WTC11 (cell line): ENCODE data around the gene MRTFB. TPM values are rescaled to one million over a fixed set of nuclear protein-coding genes. Genes with fewer than 3 reads are reported as not detected.

ENCODE experiments used
- ATAC-seq: fragments of 200-7000 bp; cut with Tn5 transposase; 2 replicates; pipeline ENCODE4 v1.10.0; 2021; ENCODE audit warnings: mild to moderate bottlenecking, moderate library complexity
- CTCF ChIA-PET: fragments of 300-600 bp; sonication (Branson Sonifier 250); formaldehyde crosslinking; loops from one replicate; lab custom pipeline; 2021; ENCODE audit warnings: antibody characterized with exemption; lab: Charles Lee
- POLR2A ChIA-PET: fragments of 350-600 bp; sonication (Branson Sonifier 250); formaldehyde crosslinking; loops from one replicate; lab custom pipeline; 2021; ENCODE audit warnings: antibody characterized with exemption; lab: Charles Lee
- DNase-seq: peaks from one replicate; pipeline ENCODE4 v3.0.0; 2021; ENCODE audit warnings: low spot score
- H3K27ac Mint-ChIP-seq: 2 replicates; pipeline ENCODE4 v1.8.0; 2021; ENCODE audit warnings: mixed read lengths
- H3K27me3 Mint-ChIP-seq: 2 replicates; pipeline ENCODE4 v1.8.0; 2021; ENCODE audit warnings: low read depth, mild to moderate bottlenecking, moderate library complexity, mixed read lengths
- H3K36me3 Mint-ChIP-seq: 2 replicates; pipeline ENCODE4 v1.8.0; 2021; ENCODE audit warnings: mixed read lengths
- H3K4me1 Mint-ChIP-seq: 2 replicates; pipeline ENCODE4 v1.8.0; 2022; ENCODE audit warnings: mixed read lengths
- H3K4me3 Mint-ChIP-seq: 2 replicates; pipeline ENCODE4 v1.8.0; 2021; ENCODE audit warnings: mild to moderate bottlenecking, moderate library complexity, mixed read lengths
- H3K9me3 Mint-ChIP-seq: 2 replicates; pipeline ENCODE4 v1.8.0; 2021; ENCODE audit warnings: mixed read lengths
- ATF2 ChIP-seq: sonication (generic); formaldehyde crosslinking; IDR thresholded peaks from 2 replicates; pipeline ENCODE4 v1.8.1; 2022; ENCODE audit warnings: low read depth, missing genetic modification reagents, borderline replicate concordance
- CDX4 ChIP-seq: fragments of 250-450 bp; sonication (Bioruptor Pico); IDR thresholded peaks from 2 replicates; pipeline ENCODE4 v1.9.0; 2021; ENCODE audit warnings: moderate library complexity, mild to moderate bottlenecking, inconsistent platforms, borderline replicate concordance
- CREB1 ChIP-seq: sonication (generic); formaldehyde crosslinking; IDR thresholded peaks from 2 replicates; pipeline ENCODE4 v1.8.0; 2023; ENCODE audit warnings: mild to moderate bottlenecking, missing genetic modification reagents
- E2F1 ChIP-seq: sonication (generic); formaldehyde crosslinking; IDR thresholded peaks from 2 replicates; pipeline ENCODE4 v1.8.0; 2022; ENCODE audit warnings: mild to moderate bottlenecking, missing genetic modification reagents
- GABPB1 ChIP-seq: sonication (generic); formaldehyde crosslinking; IDR thresholded peaks from 2 replicates; pipeline ENCODE4 v1.8.1; 2023; ENCODE audit warnings: mild to moderate bottlenecking, missing genetic modification reagents
- IRF1 ChIP-seq: sonication (generic); formaldehyde crosslinking; IDR thresholded peaks from 2 replicates; pipeline ENCODE4 v1.8.0; 2023; ENCODE audit warnings: missing genetic modification reagents
- IRF2 ChIP-seq: sonication (generic); formaldehyde crosslinking; IDR thresholded peaks from 2 replicates; pipeline ENCODE4 v1.8.0; 2022; ENCODE audit warnings: low read depth, missing genetic modification reagents, borderline replicate concordance
- JUN ChIP-seq: sonication (generic); formaldehyde crosslinking; IDR thresholded peaks from 2 replicates; pipeline ENCODE4 v1.8.0; 2023; ENCODE audit warnings: mild to moderate bottlenecking, missing genetic modification reagents
- MLX ChIP-seq: sonication (generic); formaldehyde crosslinking; IDR thresholded peaks from 2 replicates; pipeline ENCODE4 v1.8.1; 2023; ENCODE audit warnings: mild to moderate bottlenecking, missing genetic modification reagents, moderate library complexity
- SP1 ChIP-seq: sonication (generic); formaldehyde crosslinking; conservative IDR thresholded peaks from 2 replicates; pipeline ENCODE4 v1.8.1; 2022; ENCODE audit warnings: missing genetic modification reagents
- TP53 ChIP-seq: sonication (generic); formaldehyde crosslinking; IDR thresholded peaks from 2 replicates; pipeline ENCODE4 v1.8.1; 2023; ENCODE audit warnings: mild to moderate bottlenecking, missing genetic modification reagents
- ZNF121 ChIP-seq: sonication (generic); formaldehyde crosslinking; IDR thresholded peaks from 2 replicates; pipeline ENCODE4 v1.8.0; 2023; ENCODE audit warnings: missing genetic modification reagents
- ZNF232 ChIP-seq: sonication (generic); formaldehyde crosslinking; IDR thresholded peaks from 2 replicates; pipeline ENCODE4 v1.8.0; 2022; ENCODE audit warnings: mild to moderate bottlenecking, missing genetic modification reagents
- ZNF396 ChIP-seq: fragments of 250-450 bp; sonication (Bioruptor Pico); IDR thresholded peaks from 2 replicates; pipeline ENCODE4 v1.8.0; 2021; ENCODE audit warnings: mild to moderate bottlenecking, moderate library complexity, borderline replicate concordance
- ZNF423 ChIP-seq: fragments of 250-450 bp; sonication (Bioruptor Pico); IDR thresholded peaks from 2 replicates; pipeline ENCODE4 v2.1.2; 2022; ENCODE audit warnings: mild to moderate bottlenecking, moderate library complexity
- total RNA-seq: library from RNA; stranded (reverse); gene quantifications from 3 replicates; pipeline ENCODE4 v1.2.3, GENCODE V29; 2021

Gene MRTFB
- total RNA-seq, 1 experiment from 2014 or later, result 30.8 TPM

GRCh38 chr16:14148016-14148415 lies 76.9 kb downstream of the MRTFB start:
- no peaks in the 10 kb centered on the region for H3K27me3 Mint-ChIP-seq
- H3K9me3 Mint-ChIP-seq, result no peaks in the 10 kb centered on the region
- DNase-seq (no peak), ATAC-seq (no peak)
- POLR2A ChIA-PET, result no interaction called here
- no peak overlapping the region for H3K27ac Mint-ChIP-seq
- no peak for TF ChIP-seq JUN (CRISPR knock-in tag)
- TF ChIP-seq, all 79 proteins: peak for 0
- no peaks in the 10 kb centered on the region for H3K36me3 Mint-ChIP-seq
- CTCF ChIA-PET, result interaction anchor here (1.3 to 2.3 kb wide), 2 partner anchors 9 to 224 kb away, joined by 3 to 5 read pairs; no protein-coding TSS in a partner anchor
- no peaks in the 10 kb centered on the region for H3K4me1 Mint-ChIP-seq
- H3K4me3 Mint-ChIP-seq, result no peak overlapping the region

- no peaks in the 10 kb centered on the region for H3K4me1 Mint-ChIP-seq
- no peaks in the 10 kb centered on the region for H3K27me3 Mint-ChIP-seq
- H3K36me3 Mint-ChIP-seq, result no peaks in the 10 kb centered on the region
- no peak for ATAC-seq
- ChIA-PET CTCF (interaction anchor here (1.3 to 2.3 kb wide), 3 partner anchors 9 to 225 kb away, joined by 3 to 5 read pairs (median 3); no protein-coding TSS in a partner anchor), POLR2A (no interaction called here)
- TF ChIP-seq ZNF232 (CRISPR knock-in tag) (no peak), IRF1 (no peak), CREB1 (CRISPR knock-in tag) (no peak), GABPB1 (CRISPR knock-in tag) (no peak), ZNF396 (no peak), CDX4 (CRISPR knock-in tag) (no peak), ZNF423 (CRISPR knock-in tag) (no peak), ATF2 (CRISPR knock-in tag) (no peak), SP1 (no peak), E2F1 (CRISPR knock-in tag) (no peak)
- H3K4me3 Mint-ChIP-seq, result no peak overlapping the region
- H3K9me3 Mint-ChIP-seq, result no peaks in the 10 kb centered on the region
- H3K27ac Mint-ChIP-seq, result peak overlapping the region; percentile 29; the same call in 1 of the 2 replicates
- no peak for DNase-seq
Observed at GRCh38 chr16:14148569-14148968, 77.5 kb downstream of the MRTFB start.

- H3K27me3 Mint-ChIP-seq, result no peaks in the 10 kb centered on the region
- POLR2A ChIA-PET, result interaction anchor here (0.6 kb wide), 1 partner anchor 375 kb away, joined by 4 read pairs; no protein-coding TSS in a partner anchor
- no peak for TF ChIP-seq MLX (CRISPR knock-in tag)
- no peak for TF ChIP-seq TP53 (CRISPR knock-in tag)
- TF ChIP-seq ZNF121 (CRISPR knock-in tag), result no peak
- TF ChIP-seq IRF2 (CRISPR knock-in tag), result no peak
- no peaks in the 10 kb centered on the region for H3K4me1 Mint-ChIP-seq
- H3K36me3 Mint-ChIP-seq, result no peaks in the 10 kb centered on the region
- no peak for DNase-seq
- CTCF ChIA-PET, result interaction anchor here (0.9 kb wide), 1 partner anchor 36 kb away, joined by 3 read pairs; no protein-coding TSS in a partner anchor
- no peak for ATAC-seq
- H3K9me3 Mint-ChIP-seq, result no peaks in the 10 kb centered on the region
- no peak overlapping the region for H3K4me3 Mint-ChIP-seq
- H3K27ac Mint-ChIP-seq, result no peak overlapping the region
Observed at GRCh38 chr16:14150796-14151195, 79.7 kb downstream of the MRTFB start.
